Muscle layer of duodenum (tissue), 2 donors: ENCODE data around the gene AHRR.

ENCODE experiments used
- H3K27ac ChIP-seq: one replicate; pipeline ENCODE4 v1.7.0; 2013; ENCODE audit warnings: mild to moderate bottlenecking, low read length
- H3K27me3 ChIP-seq: one replicate; pipeline ENCODE4 v1.7.0; 2013; ENCODE audit warnings: low read depth, mild to moderate bottlenecking, control low read depth, low read length
- H3K36me3 ChIP-seq, 2 donors: one replicate each; pipeline ENCODE4 v1.7.0; 2013; ENCODE audit warnings: low read length in 2 of 2, control low read depth in 1 of 2, mild to moderate bottlenecking in 1 of 2; ENCODE audit not compliant: insufficient read depth in 2 of 2, control insufficient read depth in 1 of 2
- H3K4me1 ChIP-seq, 2 donors: one replicate each; pipeline ENCODE4 v1.7.0; 2013; ENCODE audit warnings: low read length in 2 of 2, mild to moderate bottlenecking in 2 of 2, control low read depth in 1 of 2, moderate library complexity in 1 of 2; ENCODE audit not compliant: insufficient read depth in 2 of 2, control insufficient read depth in 1 of 2
- H3K4me3 ChIP-seq, 2 donors: one replicate each; pipeline ENCODE4 v1.7.0; 2013; ENCODE audit warnings: low read length in 2 of 2, low read depth in 1 of 2, mild to moderate bottlenecking in 1 of 2
- H3K9me3 ChIP-seq, 2 donors: one replicate each; pipeline ENCODE4 v1.7.0; 2013; ENCODE audit warnings: low read length in 2 of 2, control low read depth in 1 of 2, mild to moderate bottlenecking in 1 of 2; ENCODE audit not compliant: control insufficient read depth in 1 of 2
- donor health status: healthy.

The AHRR gene

DNA sequence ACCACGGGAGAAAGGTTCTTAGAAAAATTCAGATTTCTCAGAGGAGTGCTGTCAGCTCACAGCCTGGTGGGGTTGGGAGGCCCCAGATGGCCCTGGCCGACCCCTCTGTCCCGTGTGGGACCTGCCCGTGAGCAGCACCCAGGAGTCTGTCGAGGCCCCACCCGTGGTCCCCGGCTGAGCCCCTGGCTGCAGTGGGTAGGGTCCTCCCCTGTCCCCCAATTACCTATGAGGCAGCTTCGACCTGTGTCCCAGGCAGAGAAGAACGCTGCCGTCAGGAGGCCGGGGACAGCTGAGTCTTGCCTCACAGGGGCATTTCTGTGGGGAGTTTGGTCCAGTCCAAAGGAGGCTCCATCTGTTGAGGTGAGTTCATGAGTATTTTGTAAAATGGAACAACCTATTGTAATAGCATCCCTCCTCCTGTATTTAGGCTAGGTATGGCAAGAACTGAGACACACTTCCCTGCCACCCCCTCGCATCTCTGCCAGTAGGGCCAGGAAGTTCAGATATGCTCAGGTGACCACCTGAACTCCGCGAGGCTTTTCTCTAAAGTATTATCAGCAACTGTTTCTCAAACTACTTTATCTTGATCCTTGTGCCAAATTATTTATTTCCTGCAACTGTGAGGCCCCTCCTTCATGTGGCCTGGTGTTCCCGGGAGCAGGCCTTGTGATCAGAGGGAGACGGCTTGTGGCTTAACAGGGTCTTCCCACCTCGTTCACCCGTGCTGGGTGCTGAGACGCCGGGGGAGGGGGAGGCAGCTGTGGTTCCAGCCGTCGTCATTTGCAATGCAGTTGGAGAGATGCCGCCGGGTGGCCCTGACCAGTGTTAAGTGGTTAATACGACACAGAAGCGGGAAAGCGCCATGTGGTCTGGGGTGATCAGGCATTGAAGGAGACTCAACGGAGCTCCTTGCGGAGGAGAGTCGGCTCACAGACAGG lies 1.7 kb downstream of the AHRR start:
- Histone ChIP-seq H3K36me3 (no peaks in the 10 kb centered on the region), H3K4me1 (peaks cover 0 to 22% of the 10 kb centered on the region in 2 donors), H3K9me3 (no peaks in the 10 kb centered on the region), H3K27me3 (peaks cover 26% of the 10 kb centered on the region), H3K4me3 (no peak overlapping the region), H3K27ac (no peak overlapping the region)

DNA sequence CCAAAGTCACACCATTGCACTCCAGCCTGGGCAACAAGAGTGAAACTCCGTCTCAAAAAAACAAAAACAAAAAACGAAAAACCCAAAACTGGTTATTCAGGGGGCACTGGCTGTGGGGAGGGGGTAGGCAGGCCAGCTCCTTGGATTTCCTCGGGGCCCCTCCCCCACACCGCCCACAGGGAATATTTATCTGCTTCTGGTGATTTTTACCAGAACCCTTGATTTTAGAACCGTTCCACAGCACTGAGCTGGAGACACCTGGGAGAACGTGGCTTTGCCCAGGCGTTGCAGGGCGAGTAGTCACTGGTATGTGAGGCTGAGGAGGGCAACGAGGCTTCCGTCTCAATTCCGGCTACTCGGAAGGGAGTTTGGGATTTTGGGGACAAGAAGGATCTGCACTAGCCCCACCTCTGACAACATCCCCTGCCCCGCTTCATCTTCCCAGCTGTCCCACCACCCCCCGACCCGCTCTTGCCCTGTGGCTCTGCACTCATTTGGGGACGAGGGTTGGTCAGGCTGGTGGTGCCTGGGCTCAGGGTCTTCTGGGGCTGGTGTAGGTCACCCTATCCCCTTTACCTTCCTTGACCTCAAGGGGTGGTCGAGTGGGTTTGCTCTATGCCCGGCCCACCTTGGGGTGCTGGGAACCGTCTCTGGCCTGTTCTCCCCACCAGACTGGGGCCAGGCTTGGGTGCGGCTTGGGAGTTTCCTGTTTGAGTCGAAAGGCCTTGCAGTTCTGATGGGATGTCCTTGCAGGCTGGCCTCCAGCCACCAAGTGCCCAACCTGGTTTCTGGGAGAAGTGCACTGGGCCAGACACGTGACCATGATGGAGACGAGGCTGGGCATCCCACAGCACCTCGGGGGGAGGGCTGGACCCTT lies 3.5 kb downstream of the AHRR start:
- Histone ChIP-seq H3K9me3 (no peaks in the 10 kb centered on the region), H3K27me3 (peaks cover 13% of the 10 kb centered on the region), H3K27ac (no peak overlapping the region), H3K36me3 (no peaks in the 10 kb centered on the region), H3K4me3 (no peak overlapping the region), H3K4me1 (peaks cover 0 to 22% of the 10 kb centered on the region in 2 donors)

DNA sequence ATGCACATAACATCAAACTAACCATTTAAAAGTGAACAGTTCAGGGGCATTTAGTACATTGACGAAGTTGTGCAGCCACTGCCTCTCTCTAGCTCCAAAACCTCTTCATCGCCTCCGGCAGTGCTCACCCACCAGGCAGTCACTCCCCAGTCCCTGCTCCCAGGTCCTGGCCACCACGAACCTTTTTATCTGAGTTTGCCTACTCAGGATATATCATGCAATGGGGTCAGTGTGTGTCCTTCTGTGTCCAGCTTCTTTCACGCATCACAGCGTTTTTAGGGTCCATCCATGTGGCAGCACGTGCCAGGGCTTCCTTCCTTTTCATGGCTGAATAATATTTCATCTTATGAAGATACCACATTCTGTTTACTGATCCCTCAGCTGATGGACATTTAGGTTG lies 4.6 kb downstream of the AHRR start:
- Histone ChIP-seq H3K27ac (no peak overlapping the region), H3K9me3 (no peaks in the 10 kb centered on the region), H3K4me3 (no peak overlapping the region), H3K27me3 (peaks cover 4% of the 10 kb centered on the region), H3K4me1 (peaks cover 0 to 15% of the 10 kb centered on the region in 2 donors), H3K36me3 (no peaks in the 10 kb centered on the region)

DNA sequence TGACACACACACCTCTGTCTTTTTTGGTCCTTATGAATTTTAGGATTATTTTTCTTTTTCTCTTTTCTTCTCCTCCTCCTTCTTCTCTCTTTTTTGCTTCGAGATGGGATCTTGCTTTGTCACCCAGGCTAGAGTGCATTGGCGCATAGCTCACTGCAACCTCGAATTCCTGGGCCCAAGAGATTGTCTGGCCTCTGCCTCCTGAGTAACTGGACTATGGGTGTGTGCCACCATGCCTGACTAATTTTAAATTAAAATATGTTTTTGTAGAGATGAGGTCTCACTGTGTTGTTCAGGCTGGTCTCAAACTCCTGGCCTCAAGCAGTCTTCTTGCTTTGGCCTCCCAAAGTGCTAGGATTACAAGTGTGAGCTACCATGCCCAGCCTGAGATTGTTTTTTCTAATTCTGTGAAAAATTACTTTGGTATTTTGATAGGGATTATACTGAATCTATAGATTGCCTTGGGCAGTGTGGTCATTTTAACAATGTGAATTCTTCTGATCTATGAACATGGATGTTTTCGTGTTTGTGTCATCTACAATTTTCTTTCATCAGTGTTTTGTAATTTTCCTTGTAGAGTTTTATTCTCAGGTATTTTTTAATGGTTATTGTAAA lies 7.7 kb downstream of the AHRR start:
- Histone ChIP-seq H3K36me3 (no peaks in the 10 kb centered on the region), H3K27ac (no peak overlapping the region), H3K4me3 (no peak overlapping the region), H3K27me3 (no peaks in the 10 kb centered on the region), H3K9me3 (no peaks in the 10 kb centered on the region), H3K4me1 (no peaks in the 10 kb centered on the region)

DNA sequence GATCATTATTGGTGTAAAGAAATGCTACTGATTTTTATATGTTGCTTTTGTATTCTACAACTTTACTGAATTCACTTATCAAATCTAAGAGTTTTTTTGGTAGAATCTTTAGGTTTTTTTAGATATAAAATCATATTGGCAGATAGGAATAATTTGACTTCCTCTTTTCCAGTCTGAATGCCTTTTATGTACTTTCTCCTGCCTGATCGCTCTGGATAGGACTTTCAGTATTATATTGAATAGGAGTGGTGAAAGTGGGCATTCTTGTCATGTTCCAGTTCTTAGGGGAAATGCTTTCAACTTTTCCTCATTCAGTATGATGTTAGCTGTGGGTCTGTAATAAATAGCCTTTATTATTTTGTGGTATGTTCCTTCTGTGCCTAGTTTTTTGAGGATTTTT lies 8.3 kb downstream of the AHRR start:
- no peak overlapping the region for H3K27ac ChIP-seq
- no peaks in the 10 kb centered on the region for H3K4me1 ChIP-seq
- no peaks in the 10 kb centered on the region for H3K36me3 ChIP-seq
- H3K9me3 ChIP-seq: no peaks in the 10 kb centered on the region
- no peak overlapping the region for H3K4me3 ChIP-seq
- H3K27me3 ChIP-seq: no peaks in the 10 kb centered on the region

DNA sequence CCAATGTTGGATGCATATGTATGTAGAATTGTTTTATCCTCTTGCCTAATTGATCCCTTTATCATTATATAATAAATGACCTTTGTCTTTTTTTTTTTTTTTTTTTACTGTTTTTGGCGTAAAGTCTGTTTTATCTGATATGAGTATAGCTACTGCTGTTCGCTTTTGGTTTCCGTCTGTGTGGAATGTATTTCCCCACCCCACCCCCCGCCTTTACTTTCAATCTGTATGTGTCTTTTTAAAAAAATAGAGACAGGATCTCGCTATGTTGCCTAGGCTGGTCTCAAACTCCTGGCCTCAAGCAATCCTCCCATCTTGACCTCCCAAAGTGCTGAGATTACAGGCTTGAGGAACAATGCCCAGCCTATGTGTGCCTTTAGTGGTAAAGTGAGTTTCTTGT lies 11.3 kb downstream of the AHRR start:
- H3K9me3 ChIP-seq: no peaks in the 10 kb centered on the region
- no peak overlapping the region for H3K27ac ChIP-seq
- H3K4me3 ChIP-seq: no peak overlapping the region
- H3K4me1 ChIP-seq: no peaks in the 10 kb centered on the region
- H3K36me3 ChIP-seq: no peaks in the 10 kb centered on the region
- no peaks in the 10 kb centered on the region for H3K27me3 ChIP-seq

DNA sequence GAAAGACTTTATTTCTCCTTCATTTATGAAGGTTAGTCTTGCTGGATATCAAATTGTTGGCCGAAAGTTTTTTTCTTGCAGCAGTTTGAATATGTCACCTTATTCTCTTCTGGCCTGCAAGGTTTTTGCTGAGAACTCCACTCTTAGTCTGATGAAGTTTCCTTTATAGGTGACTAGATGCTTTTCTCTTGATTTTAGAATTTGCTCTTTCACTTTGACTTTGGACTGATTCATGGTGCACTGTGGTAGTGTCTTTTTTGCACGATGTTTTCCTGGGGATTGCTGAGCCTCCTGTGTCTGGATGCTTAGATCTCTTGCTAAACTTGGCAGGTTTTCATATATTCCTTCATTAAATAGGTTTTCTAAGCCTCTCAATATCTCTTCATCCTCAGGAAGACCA lies 12.4 kb downstream of the AHRR start:
- H3K36me3 ChIP-seq: no peaks in the 10 kb centered on the region
- no peaks in the 10 kb centered on the region for H3K9me3 ChIP-seq
- no peak overlapping the region for H3K4me3 ChIP-seq
- H3K27ac ChIP-seq: no peak overlapping the region
- no peaks in the 10 kb centered on the region for H3K4me1 ChIP-seq
- H3K27me3 ChIP-seq: no peaks in the 10 kb centered on the region

DNA sequence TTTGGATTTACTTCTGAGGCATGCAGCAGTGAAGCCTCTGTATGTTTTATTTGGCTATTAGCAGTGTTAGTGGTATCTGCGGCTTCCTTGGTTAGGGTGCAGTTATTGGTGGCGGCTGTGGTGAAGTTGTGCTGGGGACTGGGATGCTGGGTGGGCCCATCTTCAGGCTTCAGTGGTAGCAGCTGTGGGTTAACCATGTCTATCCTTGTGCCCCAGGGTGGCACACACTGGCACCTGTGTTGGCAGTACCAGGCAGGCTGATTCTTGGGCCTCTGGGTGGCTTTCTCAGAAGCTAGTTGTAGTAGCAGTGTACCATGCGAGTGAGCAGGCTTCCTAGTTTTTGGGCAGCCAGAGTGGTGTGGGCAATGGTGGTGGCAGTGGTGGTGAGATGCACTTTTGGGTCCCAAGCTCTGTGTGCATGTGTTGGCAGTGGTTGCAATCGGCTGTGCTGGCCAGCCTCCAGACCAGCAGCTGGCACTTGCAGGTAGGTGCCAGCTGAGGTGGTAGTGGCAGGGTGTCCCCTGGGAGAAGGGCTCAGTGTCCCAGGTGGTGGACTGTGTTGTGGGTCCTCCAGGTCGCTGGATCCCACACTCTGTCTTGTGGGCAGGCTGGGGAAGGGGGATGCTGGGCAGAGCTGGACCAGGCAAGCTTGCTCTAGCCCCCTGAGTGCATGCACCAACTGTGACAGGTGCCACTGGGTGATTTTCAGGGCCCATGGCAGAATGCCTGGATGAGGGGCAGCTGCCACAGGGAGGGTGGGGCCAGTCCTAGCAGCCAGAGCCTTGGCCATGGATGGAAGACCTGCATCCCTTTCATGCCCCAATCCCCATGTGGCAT lies 13.6 kb downstream of the AHRR start:
- H3K4me3 ChIP-seq: no peak overlapping the region
- H3K9me3 ChIP-seq: no peaks in the 10 kb centered on the region
- H3K36me3 ChIP-seq: no peaks in the 10 kb centered on the region
- no peaks in the 10 kb centered on the region for H3K4me1 ChIP-seq
- H3K27me3 ChIP-seq: no peaks in the 10 kb centered on the region
- H3K27ac ChIP-seq: no peak overlapping the region

DNA sequence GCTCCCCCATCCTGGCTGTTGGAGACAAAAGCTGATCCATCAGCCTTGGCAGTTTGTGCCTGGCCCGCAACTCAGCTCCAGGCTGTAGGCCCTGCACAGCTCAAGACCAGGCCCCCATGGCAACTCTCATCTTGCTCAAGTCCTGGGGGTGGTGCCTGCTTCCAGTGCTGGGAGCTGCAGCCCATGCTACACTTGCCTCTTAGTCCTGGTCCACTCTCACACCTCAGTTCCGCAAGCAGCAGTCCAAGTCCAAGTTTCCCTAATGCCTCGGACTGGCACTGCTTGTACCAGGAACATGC lies 14.2 kb downstream of the AHRR start:
- Histone ChIP-seq H3K4me3 (no peak overlapping the region), H3K4me1 (no peaks in the 10 kb centered on the region), H3K36me3 (no peaks in the 10 kb centered on the region), H3K27ac (no peak overlapping the region), H3K27me3 (no peaks in the 10 kb centered on the region), H3K9me3 (no peaks in the 10 kb centered on the region)

DNA sequence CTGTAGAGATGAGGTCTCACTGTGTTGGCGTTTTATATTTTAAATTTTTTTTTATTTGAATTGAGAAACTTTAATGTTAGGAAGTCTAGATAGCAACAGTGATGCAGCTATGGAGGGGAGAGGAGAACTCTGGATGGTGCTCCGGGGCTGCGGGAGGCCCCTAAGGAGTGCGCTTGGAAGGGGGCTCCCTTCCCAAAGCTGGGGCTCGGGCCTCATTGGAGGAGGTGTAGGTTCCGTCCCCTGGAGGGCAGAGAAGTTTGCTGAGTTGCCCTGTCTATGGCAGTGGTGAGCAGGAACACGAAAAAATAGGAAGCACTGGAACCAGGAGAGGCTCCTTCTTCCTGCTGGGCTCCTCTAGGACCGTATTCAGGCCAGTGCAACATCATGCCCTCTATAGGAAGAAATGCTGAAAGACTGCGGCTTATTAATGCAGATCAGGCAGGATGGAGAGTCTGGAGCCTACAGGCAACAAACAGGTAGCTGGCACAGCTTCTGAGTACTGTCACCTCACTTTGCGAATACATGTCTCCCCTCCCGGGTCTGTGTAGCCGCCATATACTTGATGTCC lies 16.1 kb downstream of the AHRR start:
- Histone ChIP-seq H3K27me3 (no peaks in the 10 kb centered on the region), H3K9me3 (no peaks in the 10 kb centered on the region), H3K27ac (no peak overlapping the region), H3K4me1 (no peaks in the 10 kb centered on the region), H3K36me3 (no peaks in the 10 kb centered on the region), H3K4me3 (no peak overlapping the region)
